Subcutaneous abdominal adipose tissue (tissue), 5 donors: ENCODE results near the gene VPS16.

ENCODE experiments used
- H3K27ac ChIP-seq: one replicate; pipeline ENCODE4 v1.7.0; 2013; ENCODE audit warnings: low read depth, mild to moderate bottlenecking, inconsistent platforms, low read length, moderate library complexity
- H3K27me3 ChIP-seq, 5 donors: one replicate each; pipeline ENCODE4 v1.7.0; 2013; ENCODE audit warnings: low read length in 5 of 5, inconsistent platforms in 1 of 5; ENCODE audit not compliant: control insufficient read depth in 5 of 5, insufficient read depth in 4 of 5
- H3K36me3 ChIP-seq, 5 donors: one replicate each; pipeline ENCODE4 v1.7.0; 2013; ENCODE audit warnings: low read length in 5 of 5; ENCODE audit not compliant: control insufficient read depth in 5 of 5, insufficient read depth in 5 of 5
- H3K4me1 ChIP-seq, 5 donors: one replicate each; pipeline ENCODE4 v1.7.0; 2013; ENCODE audit warnings: low read length in 5 of 5, mild to moderate bottlenecking in 3 of 5, moderate library complexity in 1 of 5; ENCODE audit not compliant: control insufficient read depth in 5 of 5, insufficient read depth in 5 of 5
- H3K4me3 ChIP-seq, 5 donors: one replicate each; pipeline ENCODE4 v1.7.0; 2013; ENCODE audit warnings: low read length in 5 of 5, low read depth in 1 of 5
- H3K9ac ChIP-seq, 5 donors: one replicate each; pipeline ENCODE4 v1.7.0; 2013; ENCODE audit warnings: low read length in 5 of 5, mild to moderate bottlenecking in 4 of 5, moderate library complexity in 3 of 5
- H3K9me3 ChIP-seq, 5 donors: one replicate each; pipeline ENCODE4 v1.7.0; 2013; ENCODE audit warnings: low read length in 5 of 5; ENCODE audit not compliant: control insufficient read depth in 5 of 5
- donor health status: healthy.
- donor health status: healthy.
- donor health status: healthy.
- donor health status: healthy.
- donor health status: healthy.

Gene VPS16

GRCh38 chr20:2840138-2840966, at the start of gene VPS16, which contains the start of gene PCED1A:
Gene VPS16 (plus strand): TSS chr20:2840745. CDS start chr20:2840775, 30 bp downstream.
Gene PCED1A (minus strand): TSS chr20:2840655. CDS start chr20:2839912, 743 bp downstream.
- Histone ChIP-seq H3K27me3 (no peaks in the 10 kb centered on the region), H3K4me3 (peak within 1 kb of the TSS; percentile 72 to 91 (median 83)), H3K9me3 (no peaks in the 10 kb centered on the region), H3K36me3 (peaks cover 4 to 23% (median 11%) of the 10 kb centered on the region in 5 donors), H3K27ac (peak within 1 kb of the TSS; percentile 77), H3K9ac (peak within 1 kb of the TSS; percentile 79 to 93 (median 88)), H3K4me1 (peaks cover 3 to 25% (median 18%) of the 10 kb centered on the region in 5 donors)

GRCh38 chr20:2793471-2793870, 47.1 kb upstream of the VPS16 start:
- Histone ChIP-seq H3K27ac (no peak overlapping the region), H3K4me3 (no peak overlapping the region), H3K4me1 (no peaks in the 10 kb centered on the region), H3K27me3 (peaks cover 9 to 51% (median 36%) of the 10 kb centered on the region in 5 donors), H3K9me3 (no peaks in the 10 kb centered on the region), H3K9ac (no peak overlapping the region), H3K36me3 (no peaks in the 10 kb centered on the region)

GRCh38 chr20:2794202-2794748, 46.3 kb upstream of the VPS16 start:
- H3K36me3 ChIP-seq, result no peaks in the 10 kb centered on the region
- peaks cover 8 to 56% (median 44%) of the 10 kb centered on the region in 5 donors for H3K27me3 ChIP-seq
- no peak overlapping the region for H3K9ac ChIP-seq
- H3K9me3 ChIP-seq, result no peaks in the 10 kb centered on the region
- no peak overlapping the region for H3K27ac ChIP-seq
- peaks cover 0 to 1% (median under 1%) of the 10 kb centered on the region in 5 donors for H3K4me1 ChIP-seq
- H3K4me3 ChIP-seq, result no peak overlapping the region

- H3K9ac ChIP-seq, result no peak overlapping the region
- no peaks in the 10 kb centered on the region for H3K36me3 ChIP-seq
- H3K4me1 ChIP-seq, result peaks cover 0 to 8% (median 7%) of the 10 kb centered on the region in 5 donors
- H3K27me3 ChIP-seq, result peaks cover 14 to 58% (median 51%) of the 10 kb centered on the region in 5 donors
- no peaks in the 10 kb centered on the region for H3K9me3 ChIP-seq
- H3K4me3 ChIP-seq, result no peak overlapping the region
- no peak overlapping the region for H3K27ac ChIP-seq
Observed at GRCh38 chr20:2794866-2795447, 45.6 kb upstream of the VPS16 start.

- no peaks in the 10 kb centered on the region for H3K36me3 ChIP-seq
- peaks cover 18 to 58% (median 54%) of the 10 kb centered on the region in 5 donors for H3K27me3 ChIP-seq
- H3K9me3 ChIP-seq, result no peaks in the 10 kb centered on the region
- H3K4me3 ChIP-seq, result no peak overlapping the region
- peaks cover 0 to 13% (median 10%) of the 10 kb centered on the region in 5 donors for H3K4me1 ChIP-seq
- no peak overlapping the region for H3K9ac ChIP-seq
- no peak overlapping the region for H3K27ac ChIP-seq
Observed at GRCh38 chr20:2795451-2795850, 45.1 kb upstream of the VPS16 start.

- Histone ChIP-seq H3K27ac (no peak overlapping the region), H3K36me3 (no peaks in the 10 kb centered on the region), H3K27me3 (peaks cover 24 to 63% (median 59%) of the 10 kb centered on the region in 5 donors), H3K4me1 (peaks cover 0 to 19% (median 16%) of the 10 kb centered on the region in 5 donors), H3K9ac (no peak overlapping the region), H3K9me3 (peaks cover 0 to 3% (median 0%) of the 10 kb centered on the region in 5 donors), H3K4me3 (no peak overlapping the region)
Observed at GRCh38 chr20:2796011-2796660, 44.4 kb upstream of the VPS16 start.

- Histone ChIP-seq H3K36me3 (no peaks in the 10 kb centered on the region), H3K27ac (no peak overlapping the region), H3K9ac (no peak overlapping the region), H3K4me3 (no peak overlapping the region), H3K9me3 (peaks cover 0 to 6% (median 0%) of the 10 kb centered on the region in 5 donors), H3K27me3 (peaks cover 30 to 72% (median 63%) of the 10 kb centered on the region in 5 donors), H3K4me1 (peaks cover 0 to 23% (median 16%) of the 10 kb centered on the region in 5 donors)
Observed at GRCh38 chr20:2797136-2797983, 43.2 kb upstream of the VPS16 start.

- H3K27ac ChIP-seq, result no peak overlapping the region
Observed at GRCh38 chr20:2798095-2798805, 42.3 kb upstream of the VPS16 start.

More at GRCh38 chr20:2798095-2798805, 42.3 kb upstream of the VPS16 start:
- Histone ChIP-seq H3K4me3 (no peak overlapping the region), H3K36me3 (no peaks in the 10 kb centered on the region), H3K4me1 (peaks cover 0 to 23% (median 16%) of the 10 kb centered on the region in 5 donors), H3K9me3 (peaks cover 0 to 6% (median 0%) of the 10 kb centered on the region in 5 donors), H3K27me3 (peaks cover 30 to 66% (median 63%) of the 10 kb centered on the region in 5 donors), H3K9ac (no peak overlapping the region)
